Upper lobe of right lung (tissue), 1 donor: ENCODE results near the gene DCT. TPM values are rescaled to one million over a fixed set of nuclear protein-coding genes. Genes with fewer than 3 reads are reported as not detected.

ENCODE experiments used
- ATAC-seq: fragments of 200-7000 bp; cut with Tn5 transposase; one replicate; pipeline ENCODE4 v1.9.1; 2020; ENCODE audit warnings: mild to moderate bottlenecking, moderate library complexity
- DNase-seq: peaks from one replicate; pipeline ENCODE4 v3.0.0-alpha.2; 2020
- H3K27ac ChIP-seq: fragments of 200-600 bp; one replicate; pipeline ENCODE4 v1.8.0; 2022
- H3K27me3 ChIP-seq: fragments of 200-600 bp; one replicate; pipeline ENCODE4 v1.8.0; 2022; ENCODE audit warnings: mild to moderate bottlenecking
- H3K36me3 ChIP-seq: fragments of 200-600 bp; one replicate; pipeline ENCODE4 v1.8.0; 2022
- H3K4me1 ChIP-seq: fragments of 200-600 bp; one replicate; pipeline ENCODE4 v1.8.0; 2022
- H3K4me3 ChIP-seq: fragments of 200-600 bp; one replicate; pipeline ENCODE4 v1.8.0; 2022; ENCODE audit warnings: mild to moderate bottlenecking
- H3K9me3 ChIP-seq: fragments of 200-600 bp; one replicate; pipeline ENCODE4 v1.8.0; 2022
- intact Hi-C: fragments of 100-400 bp; cut with DNase I; formaldehyde crosslinking; loops from one replicate; pipeline ENCODE4 v1.11.0; 2022
- total RNA-seq: library from RNA; stranded (reverse); fragmentation: NEBNext Ultra II Directional; extraction: Animal tissue kit (Norgen Biotek cat#: 25700); gene quantifications from one replicate; pipeline ENCODE4 v1.2.1, GENCODE V29; 2021
- TF ChIP-seq, protein P1 (sequence below): fragments of 200-600 bp; IDR thresholded peaks from one replicate; pipeline ENCODE4 v1.8.0; 2022; ENCODE audit warnings: antibody characterized with exemption
- donor health status: DM: no; HTN: yes; CAD: no; lungs with severe emphysema.

DCT gene
- total RNA-seq, 1 donor from 2014 or later = not detected

DNA sequence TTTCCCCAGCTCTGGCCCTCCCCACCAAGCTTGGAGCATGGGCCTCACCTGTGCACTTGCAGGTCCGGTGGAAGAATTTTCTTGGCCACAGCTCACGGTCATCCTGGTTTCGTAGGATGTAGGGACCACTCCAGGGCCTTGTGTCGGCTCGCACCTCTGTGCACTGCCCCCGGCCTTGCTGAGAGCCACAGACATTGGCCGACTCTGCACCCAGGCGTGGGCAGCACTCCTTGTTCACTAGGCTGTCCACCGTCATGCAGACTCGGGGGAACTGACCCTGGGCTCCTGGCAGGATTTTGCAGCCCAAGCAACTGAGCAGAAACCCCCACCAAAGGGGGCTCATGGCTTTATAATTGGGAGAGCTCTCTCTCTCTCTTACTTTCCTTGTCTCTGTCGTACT, 569 bp downstream of the DCT start:
- intact Hi-C loops = no loop called here
- Histone ChIP-seq H3K4me1 (no peaks in the 10 kb centered on the region), H3K27ac (no peak overlapping the region), H3K27me3 (no peaks in the 10 kb centered on the region), H3K36me3 (no peaks in the 10 kb centered on the region), H3K9me3 (no peaks in the 10 kb centered on the region), H3K4me3 (no peak overlapping the region)
- TF ChIP-seq, protein P1, sequence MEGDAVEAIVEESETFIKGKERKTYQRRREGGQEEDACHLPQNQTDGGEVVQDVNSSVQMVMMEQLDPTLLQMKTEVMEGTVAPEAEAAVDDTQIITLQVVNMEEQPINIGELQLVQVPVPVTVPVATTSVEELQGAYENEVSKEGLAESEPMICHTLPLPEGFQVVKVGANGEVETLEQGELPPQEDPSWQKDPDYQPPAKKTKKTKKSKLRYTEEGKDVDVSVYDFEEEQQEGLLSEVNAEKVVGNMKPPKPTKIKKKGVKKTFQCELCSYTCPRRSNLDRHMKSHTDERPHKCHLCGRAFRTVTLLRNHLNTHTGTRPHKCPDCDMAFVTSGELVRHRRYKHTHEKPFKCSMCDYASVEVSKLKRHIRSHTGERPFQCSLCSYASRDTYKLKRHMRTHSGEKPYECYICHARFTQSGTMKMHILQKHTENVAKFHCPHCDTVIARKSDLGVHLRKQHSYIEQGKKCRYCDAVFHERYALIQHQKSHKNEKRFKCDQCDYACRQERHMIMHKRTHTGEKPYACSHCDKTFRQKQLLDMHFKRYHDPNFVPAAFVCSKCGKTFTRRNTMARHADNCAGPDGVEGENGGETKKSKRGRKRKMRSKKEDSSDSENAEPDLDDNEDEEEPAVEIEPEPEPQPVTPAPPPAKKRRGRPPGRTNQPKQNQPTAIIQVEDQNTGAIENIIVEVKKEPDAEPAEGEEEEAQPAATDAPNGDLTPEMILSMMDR = no peak
- no peak for ATAC-seq
- no peak for DNase-seq

DNA sequence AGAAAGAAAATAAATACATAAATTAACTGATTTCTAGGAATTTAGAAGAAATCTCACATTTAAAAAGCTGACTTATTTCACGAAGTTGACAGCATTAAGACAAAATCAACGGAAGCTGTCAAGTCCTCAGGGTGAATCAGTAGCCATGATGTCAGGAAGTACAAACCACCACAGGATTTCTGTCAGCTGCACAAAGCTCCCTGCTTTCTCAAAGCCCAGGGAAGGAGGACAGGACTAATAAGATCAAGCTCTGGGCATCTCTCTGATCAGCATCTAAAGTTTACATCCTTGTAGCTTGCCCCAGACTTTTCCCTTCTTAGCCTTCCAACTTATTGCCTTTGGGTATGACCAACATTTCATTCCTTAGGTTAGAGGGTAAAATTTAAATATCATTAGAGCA, 9.4 kb downstream of the DCT start:
- no peak for ATAC-seq
- no peak overlapping the region for H3K27ac ChIP-seq
- DNase-seq = no peak
- H3K9me3 ChIP-seq = no peaks in the 10 kb centered on the region
- H3K4me1 ChIP-seq = no peaks in the 10 kb centered on the region
- TF ChIP-seq, protein P1 = no peak
- no peaks in the 10 kb centered on the region for H3K36me3 ChIP-seq
- no peak overlapping the region for H3K4me3 ChIP-seq
- intact Hi-C loops = no loop called here
- H3K27me3 ChIP-seq = no peaks in the 10 kb centered on the region

DNA sequence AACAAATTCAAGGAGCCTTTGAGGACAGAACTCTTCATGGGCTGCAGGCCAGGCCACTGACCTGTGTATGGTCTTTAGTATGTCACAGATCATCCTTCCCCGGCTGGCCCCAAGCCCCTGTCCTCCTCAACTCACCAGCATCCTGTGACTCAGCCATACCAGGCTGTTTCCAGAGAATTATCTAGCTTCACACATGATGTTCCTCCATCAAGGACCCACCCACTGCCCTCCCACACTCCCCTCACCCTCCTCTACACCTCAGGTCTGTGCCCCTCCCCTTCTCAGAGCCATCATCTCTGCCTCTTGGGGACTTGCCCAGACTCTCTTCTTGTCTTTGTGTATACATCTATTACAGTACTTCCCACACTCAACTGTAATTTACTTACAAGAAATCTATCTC, 14.7 kb downstream of the DCT start:
- intact Hi-C loops = no loop called here

DNA sequence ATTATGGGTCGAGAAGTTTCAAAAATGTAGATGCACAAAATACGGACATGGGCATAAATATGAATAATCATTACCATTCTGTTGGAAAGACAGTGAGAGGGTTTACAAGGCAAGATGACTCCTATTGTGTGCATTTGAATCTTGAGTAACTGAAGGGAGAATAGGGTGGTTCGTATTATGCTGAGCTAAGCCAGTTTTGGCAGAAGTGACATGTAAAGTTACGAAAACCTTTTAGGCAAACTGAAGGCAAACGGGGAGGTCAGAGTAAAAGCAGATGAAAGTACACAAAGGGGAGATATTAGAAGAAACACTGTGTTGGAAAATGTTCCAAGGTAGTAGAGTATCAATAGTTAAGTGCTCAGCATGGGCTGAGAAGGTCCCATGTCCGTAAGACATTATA, 16.8 kb downstream of the DCT start:
- H3K27ac ChIP-seq = no peak overlapping the region
- intact Hi-C loops = no loop called here
- TF ChIP-seq, protein P1 = no peak
- H3K27me3 ChIP-seq = no peaks in the 10 kb centered on the region
- ATAC-seq (no peak), DNase-seq (no peak)
- no peaks in the 10 kb centered on the region for H3K4me1 ChIP-seq
- H3K9me3 ChIP-seq = no peaks in the 10 kb centered on the region
- H3K36me3 ChIP-seq = no peaks in the 10 kb centered on the region
- no peak overlapping the region for H3K4me3 ChIP-seq

More for the DNA sequence above, 14.7 kb downstream of the DCT start:
- H3K9me3 ChIP-seq = no peaks in the 10 kb centered on the region
- H3K27me3 ChIP-seq = no peaks in the 10 kb centered on the region
- H3K36me3 ChIP-seq = no peaks in the 10 kb centered on the region
- H3K4me3 ChIP-seq = no peak overlapping the region
- no peak overlapping the region for H3K27ac ChIP-seq
- TF ChIP-seq, protein P1 = no peak
- no peaks in the 10 kb centered on the region for H3K4me1 ChIP-seq
- DNase-seq (no peak), ATAC-seq (no peak)

DNA sequence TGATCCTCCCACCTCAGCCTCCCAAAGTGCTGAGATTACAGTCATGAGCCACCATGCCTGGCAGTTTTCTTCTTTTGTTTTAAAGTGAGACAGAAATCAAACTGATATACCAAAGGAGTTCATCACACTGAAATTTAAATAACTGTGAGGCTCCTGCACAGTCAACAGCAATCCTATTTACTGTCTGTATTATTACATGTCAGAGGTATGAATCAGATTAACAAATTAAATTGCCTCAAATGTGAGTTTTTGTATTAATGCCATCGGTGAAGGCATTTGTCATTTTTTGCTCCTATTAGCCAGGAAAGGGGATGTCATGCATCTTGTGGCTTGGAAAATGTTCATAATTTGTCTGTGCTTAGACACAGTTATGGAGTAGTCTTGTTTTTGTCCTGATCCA, 20.4 kb downstream of the DCT start:
- TF ChIP-seq, protein P1 = no peak
- H3K4me1 ChIP-seq = no peaks in the 10 kb centered on the region
- H3K36me3 ChIP-seq = no peaks in the 10 kb centered on the region
- H3K9me3 ChIP-seq = no peaks in the 10 kb centered on the region
- intact Hi-C loops = no loop called here
- ATAC-seq (no peak), DNase-seq (no peak)
- no peaks in the 10 kb centered on the region for H3K27me3 ChIP-seq
- H3K27ac ChIP-seq = no peak overlapping the region
- H3K4me3 ChIP-seq = no peak overlapping the region

DNA sequence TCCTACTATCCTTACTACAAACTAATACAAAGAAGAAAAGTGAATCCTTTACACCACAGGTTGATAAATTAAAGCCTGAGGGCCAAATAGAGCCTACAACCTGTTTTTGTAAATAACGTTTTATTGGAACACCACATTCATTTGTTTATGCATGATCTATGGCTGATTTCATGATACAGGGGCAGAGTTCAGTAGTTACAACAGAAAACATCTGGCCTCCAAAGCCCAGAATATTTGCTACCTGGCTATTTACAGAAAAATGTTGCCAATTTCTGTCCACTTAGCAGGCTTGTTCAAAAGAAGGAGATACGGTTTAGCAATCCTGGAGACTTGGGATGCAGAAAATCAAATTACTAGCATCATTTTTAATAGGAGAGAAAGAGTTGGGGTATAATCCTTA, 24.1 kb downstream of the DCT start:
- intact Hi-C loops = no loop called here
- Histone ChIP-seq H3K27me3 (no peaks in the 10 kb centered on the region), H3K4me1 (no peaks in the 10 kb centered on the region), H3K36me3 (no peaks in the 10 kb centered on the region), H3K9me3 (no peaks in the 10 kb centered on the region), H3K4me3 (no peak overlapping the region), H3K27ac (no peak overlapping the region)
- DNase-seq (no peak), ATAC-seq (no peak)
- TF ChIP-seq, protein P1 = no peak
